HFF-Myc (cell line): ENCODE data around the gene INSL3.
A peak's percentile ranks its signal among the peaks of the same experiment; 100 is the strongest.

Source experiments
- DNase-seq: peaks from one replicate; pipeline ENCODE4 v3.0.0-alpha.2; 2011; ENCODE audit warnings: low read depth; ENCODE audit errors: extremely low read depth
- H3K4me3 ChIP-seq: replicated peaks from 2 replicates; pipeline ENCODE4 v1.5.1; 2011; ENCODE audit warnings: low read depth, mild to moderate bottlenecking, control low read depth, low read length
- CTCF ChIP-seq: IDR thresholded peaks from 2 replicates; pipeline ENCODE4 v1.5.1; 2012; ENCODE audit warnings: mild to moderate bottlenecking, low read depth, low read length, control low read depth; ENCODE audit errors: missing control alignments

The INSL3 gene

GRCh38 chr19:17830567-17831418 lies 9.5 kb upstream of the INSL3 start:
- peak overlapping the region; percentile 30 for H3K4me3 ChIP-seq

GRCh38 chr19:17829855-17830566 lies 8.7 kb upstream of the INSL3 start:
- no peak for DNase-seq
- H3K4me3 ChIP-seq, result peak overlapping the region; percentile 30
- TF ChIP-seq CTCF, result no peak

More at GRCh38 chr19:17830567-17831418, 9.5 kb upstream of the INSL3 start:
- no peak for TF ChIP-seq CTCF
- no peak for DNase-seq

- TF ChIP-seq CTCF, result no peak
- no peak overlapping the region for H3K4me3 ChIP-seq
- no peak for DNase-seq
Measured at GRCh38 chr19:17826508-17827056, 5.3 kb upstream of the INSL3 start.

GRCh38 chr19:17824339-17824738 lies 3.0 kb upstream of the INSL3 start:
- no peak for TF ChIP-seq CTCF
- no peak overlapping the region for H3K4me3 ChIP-seq
- no peak for DNase-seq

GRCh38 chr19:17817668-17818363 lies 3.5 kb downstream of the INSL3 start:
- no peak for DNase-seq
- no peak overlapping the region for H3K4me3 ChIP-seq
- no peak for TF ChIP-seq CTCF

- DNase-seq, result no peak
- no peak overlapping the region for H3K4me3 ChIP-seq
- no peak for TF ChIP-seq CTCF
Measured at GRCh38 chr19:17812099-17812498, 9.2 kb downstream of the INSL3 start.
